Neural progenitor cell (in vitro differentiated cells): Measurements from ENCODE around the gene COL26A1. TPM values are rescaled to one million over a fixed set of nuclear protein-coding genes. Genes with fewer than 3 reads are reported as not detected.

Source experiments
- DNase-seq: peaks from one replicate; pipeline ENCODE4 v3.0.0-alpha.2; 2016; ENCODE audit warnings: low spot score
- H2AFZ ChIP-seq: fragments of 200-600 bp; sonication (generic); replicated peaks from 2 replicates; pipeline ENCODE4 v1.6.1; 2016; ENCODE audit warnings: antibody characterized with exemption
- H3F3A ChIP-seq: fragments of 200-600 bp; sonication (generic); 2 replicates; pipeline ENCODE4 v1.6.1; 2016; ENCODE audit warnings: antibody characterized with exemption, low read depth
- H3K27ac ChIP-seq: fragments of 200-600 bp; sonication (generic); 2 replicates; pipeline ENCODE4 v1.5.1; 2016; ENCODE audit warnings: mild to moderate bottlenecking
- H3K27me3 ChIP-seq: fragments of 200-600 bp; sonication (generic); 2 replicates; pipeline ENCODE4 v1.6.1; 2016; ENCODE audit warnings: mild to moderate bottlenecking, moderate library complexity
- H3K36me3 ChIP-seq: fragments of 200-600 bp; sonication (generic); 2 replicates; pipeline ENCODE4 v1.5.1; 2016
- H3K4me1 ChIP-seq: fragments of 200-600 bp; sonication (generic); 2 replicates; pipeline ENCODE4 v1.6.1; 2016; ENCODE audit warnings: mixed run types
- H3K4me2 ChIP-seq: fragments of 200-600 bp; sonication (generic); 2 replicates; pipeline ENCODE4 v1.6.1; 2016
- H3K4me3 ChIP-seq: fragments of 200-600 bp; sonication (generic); 2 replicates; pipeline ENCODE4 v1.5.1; 2016
- H3K79me2 ChIP-seq: fragments of 200-600 bp; sonication (generic); 2 replicates; pipeline ENCODE4 v1.6.1; 2016; ENCODE audit warnings: low read depth
- H3K9ac ChIP-seq: fragments of 200-600 bp; sonication (generic); 2 replicates; pipeline ENCODE4 v1.6.1; 2016
- H3K9me3 ChIP-seq: fragments of 200-600 bp; sonication (generic); 2 replicates; pipeline ENCODE4 v1.5.1; 2016; ENCODE audit warnings: low read depth
- H4K20me1 ChIP-seq: fragments of 200-600 bp; sonication (generic); 2 replicates; pipeline ENCODE4 v1.6.1; 2016; ENCODE audit warnings: low read depth
- H3K27ac Mint-ChIP-seq: 3 replicates; pipeline ENCODE4 v1.8.0; 2021; ENCODE audit warnings: mixed read lengths
- H3K27me3 Mint-ChIP-seq: 2 replicates; pipeline ENCODE4 v1.8.0; 2022; ENCODE audit warnings: low read depth, mild to moderate bottlenecking, inconsistent platforms, moderate library complexity, mixed read lengths; ENCODE audit not compliant: insufficient read depth
- H3K36me3 Mint-ChIP-seq: 3 replicates; pipeline ENCODE4 v1.8.0; 2021; ENCODE audit warnings: mixed read lengths
- H3K4me1 Mint-ChIP-seq: 3 replicates; pipeline ENCODE4 v1.8.0; 2021; ENCODE audit warnings: mixed read lengths
- H3K4me3 Mint-ChIP-seq: 3 replicates; pipeline ENCODE4 v1.8.0; 2021; ENCODE audit warnings: mild to moderate bottlenecking, moderate library complexity, mixed read lengths
- H3K9me3 Mint-ChIP-seq: 3 replicates; pipeline ENCODE4 v1.8.0; 2020; ENCODE audit warnings: mixed read lengths
- EZH2 ChIP-seq: fragments of 200-600 bp; sonication (generic); IDR thresholded peaks from 2 replicates; pipeline ENCODE4 v1.6.1; 2017; ENCODE audit warnings: antibody characterized with exemption, mild to moderate bottlenecking, moderate library complexity
- EZH2phosphoT487 ChIP-seq: fragments of 200-600 bp; sonication (generic); IDR thresholded peaks from 2 replicates; pipeline ENCODE4 v1.6.1; 2017; ENCODE audit warnings: antibody characterized with exemption
- total RNA-seq: library from RNA; depleted of rRNA; stranded (reverse); fragments of >200 nt; gene quantifications from 2 replicates; pipeline ENCODE4 v1.2.3, GENCODE V29; 2015; ENCODE audit warnings: low replicate concordance
- TF ChIP-seq, protein P1 (sequence below): fragments of 200-600 bp; sonication (generic); IDR thresholded peaks from 2 replicates; pipeline ENCODE4 v1.5.1; 2017; ENCODE audit warnings: antibody characterized with exemption, mild to moderate bottlenecking

The COL26A1 gene
- total RNA-seq, 1 donor from 2014 or later, result 26.7 TPM

DNA sequence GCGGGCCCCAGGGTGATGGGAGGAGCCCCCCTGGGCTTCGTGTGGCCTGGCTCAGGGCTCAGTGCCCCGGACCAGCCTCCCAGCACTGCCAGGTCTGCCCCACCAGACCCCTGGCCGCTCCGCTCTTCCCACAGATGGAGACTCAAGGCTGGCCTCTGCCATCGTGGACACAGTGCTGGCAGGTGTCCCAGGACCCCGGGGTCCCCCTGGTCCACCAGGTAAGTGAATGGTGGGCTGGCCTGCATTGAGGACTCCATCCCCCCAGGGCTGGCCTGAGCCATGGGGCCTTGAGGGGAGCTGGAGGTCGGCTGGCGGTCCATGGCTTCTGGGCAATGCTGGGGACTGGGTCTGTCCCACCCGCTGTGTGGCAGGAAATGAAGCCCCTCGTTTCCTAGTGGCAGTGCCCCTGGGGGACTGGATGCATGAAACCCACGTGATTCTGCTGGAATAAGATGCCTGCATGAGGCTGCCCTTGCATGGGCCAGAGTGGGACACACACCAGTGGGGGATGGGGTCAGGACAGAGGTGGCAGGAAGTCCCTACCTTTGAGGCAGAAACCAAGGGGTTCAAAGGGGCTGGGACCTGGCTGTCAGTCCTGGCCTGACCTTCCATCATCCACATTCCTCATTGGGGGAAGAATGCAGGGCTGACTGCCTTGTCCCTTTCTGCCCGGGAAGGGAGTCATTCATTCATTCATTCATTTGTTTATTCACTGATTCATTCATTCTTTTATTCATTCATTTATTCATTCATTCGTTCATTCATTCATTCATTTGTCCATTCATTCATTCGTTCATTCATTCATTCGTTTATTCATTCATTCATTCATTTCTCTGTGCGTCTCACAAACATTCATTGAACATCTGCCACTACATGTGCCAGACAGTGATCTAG lies 184.6 kb downstream of the COL26A1 start:
- peaks cover 22% of the 10 kb centered on the region for H3K27me3 Mint-ChIP-seq
- H3K27ac ChIP-seq, result no peak overlapping the region
- no peaks in the 10 kb centered on the region for H3K36me3 ChIP-seq
- no peaks in the 10 kb centered on the region for H3K9me3 ChIP-seq
- H3K36me3 Mint-ChIP-seq, result peaks cover 16% of the 10 kb centered on the region
- H3K9me3 Mint-ChIP-seq, result no peaks in the 10 kb centered on the region
- no peak for TF ChIP-seq EZH2phosphoT487
- TF ChIP-seq EZH2, result no peak
- TF ChIP-seq, protein P1, sequence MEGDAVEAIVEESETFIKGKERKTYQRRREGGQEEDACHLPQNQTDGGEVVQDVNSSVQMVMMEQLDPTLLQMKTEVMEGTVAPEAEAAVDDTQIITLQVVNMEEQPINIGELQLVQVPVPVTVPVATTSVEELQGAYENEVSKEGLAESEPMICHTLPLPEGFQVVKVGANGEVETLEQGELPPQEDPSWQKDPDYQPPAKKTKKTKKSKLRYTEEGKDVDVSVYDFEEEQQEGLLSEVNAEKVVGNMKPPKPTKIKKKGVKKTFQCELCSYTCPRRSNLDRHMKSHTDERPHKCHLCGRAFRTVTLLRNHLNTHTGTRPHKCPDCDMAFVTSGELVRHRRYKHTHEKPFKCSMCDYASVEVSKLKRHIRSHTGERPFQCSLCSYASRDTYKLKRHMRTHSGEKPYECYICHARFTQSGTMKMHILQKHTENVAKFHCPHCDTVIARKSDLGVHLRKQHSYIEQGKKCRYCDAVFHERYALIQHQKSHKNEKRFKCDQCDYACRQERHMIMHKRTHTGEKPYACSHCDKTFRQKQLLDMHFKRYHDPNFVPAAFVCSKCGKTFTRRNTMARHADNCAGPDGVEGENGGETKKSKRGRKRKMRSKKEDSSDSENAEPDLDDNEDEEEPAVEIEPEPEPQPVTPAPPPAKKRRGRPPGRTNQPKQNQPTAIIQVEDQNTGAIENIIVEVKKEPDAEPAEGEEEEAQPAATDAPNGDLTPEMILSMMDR, result no peak
- H4K20me1 ChIP-seq, result peaks cover 27% of the 10 kb centered on the region
- H3K27me3 ChIP-seq, result no peaks in the 10 kb centered on the region
- H3K4me3 ChIP-seq, result no peak overlapping the region
- peaks cover 12% of the 10 kb centered on the region for H3K4me1 Mint-ChIP-seq
- peaks cover 5% of the 10 kb centered on the region for H3F3A ChIP-seq
- no peak for DNase-seq
- H2AFZ ChIP-seq, result no peak overlapping the region
- no peak overlapping the region for H3K27ac Mint-ChIP-seq
- H3K4me2 ChIP-seq, result no peak overlapping the region
- no peaks in the 10 kb centered on the region for H3K79me2 ChIP-seq
- H3K4me3 Mint-ChIP-seq, result peak overlapping the region; percentile 14
- no peak overlapping the region for H3K9ac ChIP-seq
- no peaks in the 10 kb centered on the region for H3K4me1 ChIP-seq

DNA sequence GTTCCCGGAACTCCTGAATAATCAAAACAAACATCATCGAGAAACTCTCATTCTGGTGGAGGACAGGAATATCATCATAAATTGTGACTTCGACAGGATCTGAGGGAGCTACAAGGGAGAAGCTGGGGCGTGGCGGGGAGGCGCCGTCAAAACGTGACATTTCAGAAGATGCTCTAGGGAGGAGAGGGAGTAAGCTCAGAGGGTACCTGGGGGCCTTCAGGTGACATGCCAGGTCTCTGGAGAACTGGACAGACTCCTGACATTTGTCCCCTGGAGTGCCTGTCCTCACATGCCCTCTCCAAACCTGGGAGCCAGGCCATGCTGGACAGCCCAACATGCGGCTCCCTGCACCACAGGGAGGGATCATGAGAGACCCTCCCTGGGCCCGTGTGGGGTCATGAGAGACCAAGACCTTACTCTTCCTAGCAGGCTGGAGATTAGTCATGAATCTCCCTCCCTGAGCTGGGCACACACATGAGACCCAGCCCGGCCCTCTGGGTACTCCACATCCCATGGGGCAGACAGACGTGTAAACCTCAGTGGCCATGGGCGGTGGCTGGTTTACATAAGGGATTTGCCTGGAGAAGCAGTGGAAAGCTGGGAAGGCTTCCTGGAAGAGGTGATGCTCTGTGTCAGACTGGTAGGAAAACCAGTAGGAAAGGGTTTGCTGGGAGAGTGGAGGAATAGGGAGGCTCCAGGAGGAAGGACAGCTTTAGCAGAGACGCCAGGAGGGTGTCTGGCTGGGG lies 185.4 kb downstream of the COL26A1 start:
- H3K36me3 ChIP-seq, result no peaks in the 10 kb centered on the region
- no peaks in the 10 kb centered on the region for H3K79me2 ChIP-seq
- no peak overlapping the region for H3K4me3 ChIP-seq
- no peak overlapping the region for H3K4me2 ChIP-seq
- Mint-ChIP-seq H3K27ac (no peak overlapping the region), H3K9me3 (no peaks in the 10 kb centered on the region), H3K4me1 (peaks cover 9% of the 10 kb centered on the region), H3K4me3 (peak overlapping the region; percentile 14), H3K27me3 (peaks cover 26% of the 10 kb centered on the region), H3K36me3 (peaks cover 14% of the 10 kb centered on the region)
- peaks cover 27% of the 10 kb centered on the region for H4K20me1 ChIP-seq
- H3K9me3 ChIP-seq, result no peaks in the 10 kb centered on the region
- no peak overlapping the region for H3K9ac ChIP-seq
- H3F3A ChIP-seq, result peaks cover 5% of the 10 kb centered on the region
- H2AFZ ChIP-seq, result no peak overlapping the region
- TF ChIP-seq EZH2 (no peak), EZH2phosphoT487 (no peak)
- TF ChIP-seq, protein P1, result no peak
- no peak for DNase-seq
- no peak overlapping the region for H3K27ac ChIP-seq
- no peaks in the 10 kb centered on the region for H3K4me1 ChIP-seq
- H3K27me3 ChIP-seq, result no peaks in the 10 kb centered on the region

DNA sequence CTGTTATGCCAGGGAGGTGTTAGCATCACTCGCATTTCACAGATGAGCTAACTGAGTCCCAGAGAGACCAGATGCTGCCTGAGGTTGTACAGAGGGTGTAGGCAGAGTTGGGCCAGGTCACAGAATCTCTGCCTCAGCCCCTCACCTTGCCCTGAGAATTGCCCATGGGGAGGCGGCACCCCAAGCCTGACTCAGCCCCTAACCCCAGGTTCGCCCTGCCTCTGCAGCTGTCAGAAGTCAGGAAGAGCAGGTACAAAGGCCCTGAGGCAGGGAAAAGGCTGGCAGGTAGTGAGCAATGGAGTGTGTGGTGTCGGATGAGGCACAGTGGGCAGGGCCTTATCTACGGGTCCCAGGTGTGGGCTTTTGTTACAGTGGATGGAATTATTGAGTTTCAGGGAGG lies 187.1 kb downstream of the COL26A1 start:
- TF ChIP-seq EZH2 (no peak), EZH2phosphoT487 (no peak)
- TF ChIP-seq, protein P1, result no peak
- no peaks in the 10 kb centered on the region for H3K9me3 ChIP-seq
- no peaks in the 10 kb centered on the region for H3K4me1 ChIP-seq
- H3K27me3 ChIP-seq, result no peaks in the 10 kb centered on the region
- peaks cover 26% of the 10 kb centered on the region for H4K20me1 ChIP-seq
- H3K9ac ChIP-seq, result no peak overlapping the region
- no peak overlapping the region for H3K27ac ChIP-seq
- no peak overlapping the region for H3K27ac Mint-ChIP-seq
- H3K36me3 Mint-ChIP-seq, result peaks cover 16% of the 10 kb centered on the region
- H3K36me3 ChIP-seq, result no peaks in the 10 kb centered on the region
- H3K4me1 Mint-ChIP-seq, result peaks cover 9% of the 10 kb centered on the region
- peaks cover 34% of the 10 kb centered on the region for H3K27me3 Mint-ChIP-seq
- no peak overlapping the region for H2AFZ ChIP-seq
- no peaks in the 10 kb centered on the region for H3K9me3 Mint-ChIP-seq
- H3K4me2 ChIP-seq, result no peak overlapping the region
- no peak overlapping the region for H3K4me3 Mint-ChIP-seq
- no peak for DNase-seq
- peaks cover 5% of the 10 kb centered on the region for H3F3A ChIP-seq
- no peak overlapping the region for H3K4me3 ChIP-seq
- no peaks in the 10 kb centered on the region for H3K79me2 ChIP-seq
